KMS-11 (cell line): Measurements from ENCODE around the gene CD58.

ENCODE experiments used
- H2AFZ ChIP-seq: fragments of 200-600 bp; sonication (generic); 2 replicates; pipeline ENCODE4 v1.6.1; 2016; ENCODE audit warnings: antibody characterized with exemption, mixed run types, low read depth
- H3K27ac ChIP-seq: fragments of 200-600 bp; sonication (generic); 2 replicates; pipeline ENCODE4 v1.6.1; 2016; ENCODE audit warnings: mild to moderate bottlenecking, mixed run types
- H3K27me3 ChIP-seq: fragments of 200-600 bp; sonication (generic); 2 replicates; pipeline ENCODE4 v1.6.1; 2017; ENCODE audit warnings: mild to moderate bottlenecking, low read depth, mixed run types, moderate library complexity; ENCODE audit not compliant: insufficient read depth
- H3K36me3 ChIP-seq: fragments of 200-600 bp; sonication (generic); 2 replicates; pipeline ENCODE4 v1.6.1; 2017; ENCODE audit warnings: mild to moderate bottlenecking, mixed run types; ENCODE audit not compliant: insufficient read depth
- H3K4me1 ChIP-seq: fragments of 200-600 bp; sonication (generic); 2 replicates; pipeline ENCODE4 v1.6.1; 2016; ENCODE audit warnings: mild to moderate bottlenecking, low read depth, mixed run types; ENCODE audit not compliant: poor library complexity, severe bottlenecking
- H3K4me2 ChIP-seq: fragments of 200-600 bp; sonication (generic); 2 replicates; pipeline ENCODE4 v1.7.0; 2016; ENCODE audit warnings: mild to moderate bottlenecking, mixed run types
- H3K4me3 ChIP-seq: fragments of 200-600 bp; sonication (generic); IDR thresholded peaks from 2 replicates; pipeline ENCODE4 v1.6.1; 2017; ENCODE audit warnings: low read depth, low read length, mixed read lengths; ENCODE audit not compliant: insufficient read depth
- H3K79me2 ChIP-seq: fragments of 200-600 bp; sonication (generic); 2 replicates; pipeline ENCODE4 v1.6.1; 2016; ENCODE audit warnings: low read depth, mixed run types; ENCODE audit not compliant: insufficient read depth
- H3K9ac ChIP-seq: fragments of 200-600 bp; sonication (generic); 2 replicates; pipeline ENCODE4 v1.6.1; 2016; ENCODE audit warnings: mild to moderate bottlenecking, mixed run types
- H4K20me1 ChIP-seq: fragments of 200-600 bp; sonication (generic); 2 replicates; pipeline ENCODE4 v1.6.1; 2016; ENCODE audit warnings: mild to moderate bottlenecking, mixed run types; ENCODE audit not compliant: insufficient read depth
- TF ChIP-seq, protein P1 (sequence below): fragments of 200-600 bp; sonication (generic); conservative IDR thresholded peaks from 2 replicates; pipeline ENCODE4 v1.6.1; 2017; ENCODE audit warnings: low read depth, mild to moderate bottlenecking, antibody characterized with exemption, low read length, moderate library complexity, mixed read lengths

Gene CD58

DNA sequence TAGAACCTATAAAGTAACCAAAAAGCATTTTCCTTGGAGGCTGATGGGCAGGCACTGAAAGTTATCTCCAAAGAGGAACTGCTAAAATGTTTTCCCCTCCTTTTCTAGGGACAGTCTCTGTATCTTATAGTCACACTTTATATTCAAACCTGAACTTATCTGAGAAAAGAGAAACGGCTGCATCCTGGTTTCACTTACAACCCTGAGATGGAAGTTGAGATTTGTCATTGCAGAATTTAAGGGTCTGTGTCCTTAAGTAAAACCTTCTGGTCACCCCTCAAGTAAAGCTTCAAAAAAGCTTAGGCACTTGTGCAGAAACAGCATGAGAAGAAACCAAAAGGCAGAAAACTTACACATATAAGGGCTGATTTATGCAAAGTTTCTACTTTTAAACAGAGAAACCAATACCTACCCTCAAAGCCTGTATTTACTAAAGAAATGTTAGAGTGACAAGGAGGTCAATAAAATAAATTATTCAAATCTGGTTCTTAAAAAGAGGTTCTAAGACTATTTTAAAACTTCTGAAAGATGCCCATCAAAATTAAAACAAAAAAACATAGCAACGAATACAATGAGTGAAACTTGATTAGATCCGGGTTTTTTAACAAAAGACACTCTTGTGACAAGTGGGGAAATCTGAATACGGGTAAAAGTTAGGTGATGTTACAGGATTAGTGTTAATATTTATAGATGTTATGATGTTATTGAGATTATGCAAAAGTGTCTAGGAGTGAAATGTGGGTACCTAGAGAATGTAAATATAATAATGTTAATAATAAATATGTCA, 9.9 kb downstream of the CD58 start:
- Histone ChIP-seq H3K27ac (peak overlapping the region; percentile 65), H2AFZ (no peak overlapping the region), H3K79me2 (peaks cover 39% of the 10 kb centered on the region), H3K36me3 (no peaks in the 10 kb centered on the region), H3K9ac (peak overlapping the region; percentile 27; the same call in 1 of the 2 replicates), H3K4me3 (peak overlapping the region; percentile 32), H4K20me1 (no peaks in the 10 kb centered on the region), H3K4me2 (peak overlapping the region; percentile 79), H3K4me1 (peaks cover 65% of the 10 kb centered on the region), H3K27me3 (no peaks in the 10 kb centered on the region)
- TF ChIP-seq, protein P1, sequence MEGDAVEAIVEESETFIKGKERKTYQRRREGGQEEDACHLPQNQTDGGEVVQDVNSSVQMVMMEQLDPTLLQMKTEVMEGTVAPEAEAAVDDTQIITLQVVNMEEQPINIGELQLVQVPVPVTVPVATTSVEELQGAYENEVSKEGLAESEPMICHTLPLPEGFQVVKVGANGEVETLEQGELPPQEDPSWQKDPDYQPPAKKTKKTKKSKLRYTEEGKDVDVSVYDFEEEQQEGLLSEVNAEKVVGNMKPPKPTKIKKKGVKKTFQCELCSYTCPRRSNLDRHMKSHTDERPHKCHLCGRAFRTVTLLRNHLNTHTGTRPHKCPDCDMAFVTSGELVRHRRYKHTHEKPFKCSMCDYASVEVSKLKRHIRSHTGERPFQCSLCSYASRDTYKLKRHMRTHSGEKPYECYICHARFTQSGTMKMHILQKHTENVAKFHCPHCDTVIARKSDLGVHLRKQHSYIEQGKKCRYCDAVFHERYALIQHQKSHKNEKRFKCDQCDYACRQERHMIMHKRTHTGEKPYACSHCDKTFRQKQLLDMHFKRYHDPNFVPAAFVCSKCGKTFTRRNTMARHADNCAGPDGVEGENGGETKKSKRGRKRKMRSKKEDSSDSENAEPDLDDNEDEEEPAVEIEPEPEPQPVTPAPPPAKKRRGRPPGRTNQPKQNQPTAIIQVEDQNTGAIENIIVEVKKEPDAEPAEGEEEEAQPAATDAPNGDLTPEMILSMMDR: no peak

DNA sequence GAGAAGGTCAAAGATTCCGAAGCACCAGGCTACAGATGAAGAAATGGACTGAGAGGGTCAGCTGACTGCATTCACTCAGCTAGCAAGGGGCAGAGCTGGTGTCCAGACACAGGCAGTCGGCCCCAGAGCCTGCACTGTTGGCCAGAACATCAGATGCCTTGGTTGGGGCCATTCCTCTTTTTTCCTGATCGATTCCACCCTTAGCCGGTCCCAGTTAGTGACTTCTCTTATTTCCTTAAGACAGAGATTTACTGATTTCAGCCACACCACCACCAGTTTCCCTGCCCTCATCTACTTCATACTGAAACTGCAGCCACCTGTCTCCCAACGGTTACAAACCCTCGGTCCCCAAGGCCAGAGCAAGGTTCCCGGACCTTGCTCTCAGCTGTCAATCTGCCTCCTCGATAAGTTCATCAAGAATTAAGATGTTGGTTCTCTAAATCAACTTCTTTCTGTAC, 11.5 kb downstream of the CD58 start:
- H4K20me1 ChIP-seq: no peaks in the 10 kb centered on the region
- no peak overlapping the region for H3K9ac ChIP-seq

GRCh38 chr1:116558571-116558970, 12.3 kb downstream of the CD58 start:
- H3K4me2 ChIP-seq: peak overlapping the region; percentile 79
- TF ChIP-seq, protein P1: no peak
- H4K20me1 ChIP-seq: no peaks in the 10 kb centered on the region
- H3K27me3 ChIP-seq: no peaks in the 10 kb centered on the region
- H2AFZ ChIP-seq: no peak overlapping the region
- H3K4me3 ChIP-seq: no peak overlapping the region
- no peak overlapping the region for H3K9ac ChIP-seq
- H3K27ac ChIP-seq: peak overlapping the region; percentile 62; the same call in 1 of the 2 replicates
- peaks cover 26% of the 10 kb centered on the region for H3K79me2 ChIP-seq
- no peaks in the 10 kb centered on the region for H3K36me3 ChIP-seq
- peaks cover 81% of the 10 kb centered on the region for H3K4me1 ChIP-seq

More for the DNA sequence above, 11.5 kb downstream of the CD58 start:
- H3K36me3 ChIP-seq: no peaks in the 10 kb centered on the region
- peaks cover 77% of the 10 kb centered on the region for H3K4me1 ChIP-seq
- peaks cover 25% of the 10 kb centered on the region for H3K79me2 ChIP-seq
- H3K4me2 ChIP-seq: peak overlapping the region; percentile 79
- no peak overlapping the region for H2AFZ ChIP-seq
- no peaks in the 10 kb centered on the region for H3K27me3 ChIP-seq
- no peak overlapping the region for H3K4me3 ChIP-seq
- H3K27ac ChIP-seq: peak overlapping the region; percentile 62
- TF ChIP-seq, protein P1: no peak

DNA sequence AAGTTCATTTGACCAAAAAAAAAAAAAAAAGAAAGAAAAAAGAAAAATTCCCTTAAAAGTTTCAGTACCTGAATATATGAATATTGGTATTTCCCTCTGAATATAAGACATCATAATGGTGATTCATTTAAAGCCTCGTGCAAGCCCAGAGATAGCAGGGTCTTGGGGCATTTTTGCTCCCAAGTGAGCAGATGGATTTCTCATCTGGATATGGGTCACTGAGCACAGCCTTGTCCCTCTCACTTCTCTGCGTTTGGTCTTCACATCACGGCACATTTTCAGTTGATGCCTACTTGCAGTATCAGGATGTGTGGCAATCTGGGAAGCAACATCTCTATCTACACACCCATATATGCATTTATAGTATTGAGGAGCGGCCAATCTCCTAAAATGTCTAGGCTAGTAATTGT, 12.7 kb downstream of the CD58 start:
- Histone ChIP-seq H3K4me3 (no peak overlapping the region), H3K27ac (peak overlapping the region; percentile 62; the same call in 1 of the 2 replicates), H3K79me2 (peaks cover 31% of the 10 kb centered on the region), H3K27me3 (no peaks in the 10 kb centered on the region), H4K20me1 (no peaks in the 10 kb centered on the region), H3K36me3 (no peaks in the 10 kb centered on the region), H3K4me1 (peaks cover 83% of the 10 kb centered on the region), H2AFZ (no peak overlapping the region), H3K4me2 (peak overlapping the region; percentile 79; the same call in 1 of the 2 replicates), H3K9ac (no peak overlapping the region)
- TF ChIP-seq, protein P1: no peak
